Measurements from ENCODE around the gene NMU.

DNA sequence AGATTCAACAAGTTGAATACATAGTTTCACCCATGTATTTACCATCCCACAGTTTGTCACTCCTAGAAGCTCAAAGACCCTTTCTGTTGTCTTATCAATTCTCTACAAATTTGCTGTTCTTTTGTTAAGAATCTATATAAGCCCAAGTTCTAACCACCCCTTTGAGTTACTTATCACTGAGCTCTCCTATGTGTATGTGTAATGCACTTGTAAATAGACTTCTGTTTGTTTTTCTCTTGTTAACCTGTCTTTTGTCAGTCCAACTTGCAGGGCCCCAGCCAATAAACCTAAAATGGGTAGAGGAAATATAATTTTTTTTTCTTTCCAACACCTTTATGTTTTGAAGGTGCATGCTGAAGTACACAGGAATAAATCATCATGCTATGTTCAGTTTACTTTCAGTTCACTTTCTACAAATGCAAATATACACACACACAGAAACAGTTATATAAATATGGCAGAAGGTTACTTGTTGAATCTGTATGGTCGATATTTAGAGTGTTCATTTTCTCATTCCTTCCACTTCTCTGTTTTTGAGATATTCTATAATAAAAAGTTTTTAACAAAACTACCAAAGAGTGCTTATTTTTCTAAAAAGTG, 67.1 kb downstream of the NMU start:
- TF ChIP-seq, protein P1, sequence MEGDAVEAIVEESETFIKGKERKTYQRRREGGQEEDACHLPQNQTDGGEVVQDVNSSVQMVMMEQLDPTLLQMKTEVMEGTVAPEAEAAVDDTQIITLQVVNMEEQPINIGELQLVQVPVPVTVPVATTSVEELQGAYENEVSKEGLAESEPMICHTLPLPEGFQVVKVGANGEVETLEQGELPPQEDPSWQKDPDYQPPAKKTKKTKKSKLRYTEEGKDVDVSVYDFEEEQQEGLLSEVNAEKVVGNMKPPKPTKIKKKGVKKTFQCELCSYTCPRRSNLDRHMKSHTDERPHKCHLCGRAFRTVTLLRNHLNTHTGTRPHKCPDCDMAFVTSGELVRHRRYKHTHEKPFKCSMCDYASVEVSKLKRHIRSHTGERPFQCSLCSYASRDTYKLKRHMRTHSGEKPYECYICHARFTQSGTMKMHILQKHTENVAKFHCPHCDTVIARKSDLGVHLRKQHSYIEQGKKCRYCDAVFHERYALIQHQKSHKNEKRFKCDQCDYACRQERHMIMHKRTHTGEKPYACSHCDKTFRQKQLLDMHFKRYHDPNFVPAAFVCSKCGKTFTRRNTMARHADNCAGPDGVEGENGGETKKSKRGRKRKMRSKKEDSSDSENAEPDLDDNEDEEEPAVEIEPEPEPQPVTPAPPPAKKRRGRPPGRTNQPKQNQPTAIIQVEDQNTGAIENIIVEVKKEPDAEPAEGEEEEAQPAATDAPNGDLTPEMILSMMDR (optimal IDR thresholded peaks at IDR 0.05 in 1 of 3, IDR thresholded peaks at IDR 0.05 in 1 of 3, conservative IDR thresholded peaks at IDR 0.05 in 1 of 3; ENCODE audit: extremely low read depth in 1 of 3, insufficient read depth in 2 of 3, low read length in 3 of 3) = no peak
- no peak for TF ChIP-seq EZH2 (IDR thresholded peaks at IDR 0.05; ENCODE audit: low read length)
